ENCODE results near the gene ESPN. TPM values are rescaled to one million over a fixed set of nuclear protein-coding genes. Genes with fewer than 3 reads are reported as not detected.
A peak's percentile ranks its signal among the peaks of the same experiment; 100 is the strongest.

The ESPN gene
- total and polyA plus RNA-seq, 2 of the 8 experiments (the other 6 are each of a cell fraction or from before 2014, with no cell fraction given), result 5.2 to 16.3 TPM

DNA sequence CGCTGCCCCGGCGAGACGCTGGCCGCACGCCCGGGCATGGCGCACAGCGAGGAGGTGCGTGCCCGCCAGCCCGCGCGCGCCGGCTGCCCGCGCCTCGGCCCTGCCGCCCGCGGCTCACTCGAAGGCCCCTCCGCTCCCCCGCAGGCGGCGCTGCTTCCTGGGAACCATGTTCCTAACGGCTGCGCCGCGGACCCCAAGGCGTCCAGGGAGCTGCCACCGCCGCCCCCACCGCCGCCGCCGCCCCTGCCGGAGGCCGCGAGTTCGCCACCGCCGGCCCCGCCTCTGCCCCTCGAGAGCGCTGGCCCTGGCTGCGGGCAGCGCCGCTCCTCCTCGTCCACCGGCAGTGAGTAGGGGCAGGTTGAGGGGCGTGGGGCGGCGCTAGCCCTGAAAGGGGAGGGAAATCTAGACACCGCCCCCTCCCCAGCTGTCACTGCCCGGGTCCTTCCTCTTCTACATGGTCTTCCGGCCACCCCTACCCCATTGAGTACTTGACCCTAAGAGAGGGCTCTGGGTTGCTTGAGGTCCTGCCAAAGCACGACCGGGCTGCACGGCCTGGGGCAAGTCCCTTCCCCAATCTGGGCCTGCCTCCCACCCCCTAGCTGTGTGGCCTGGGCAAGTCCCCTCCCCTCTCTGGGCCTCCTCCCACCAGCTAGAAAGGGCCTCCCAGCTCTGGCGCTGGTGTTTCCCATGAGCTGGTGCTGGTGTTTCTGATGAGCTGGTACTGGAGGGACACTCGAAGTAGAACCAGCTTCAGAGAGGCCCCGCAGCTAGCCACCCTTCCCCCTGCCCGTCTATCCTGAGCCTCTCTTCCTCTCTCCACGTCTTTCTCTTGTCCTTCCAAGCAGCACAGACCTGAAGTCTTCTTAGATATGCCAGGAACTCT is 24.4 kb downstream of the ESPN start:
- Histone ChIP-seq H3K23me2 (ENCODE audit: low read depth, low read length) (peaks cover 10% of the 10 kb centered on the region; the same call in 1 of the 2 replicates), H3K9ac (replicated peaks in 1 of 4; ENCODE audit: extremely low read depth in 1 of 4, low read depth in 3 of 4, low read length in 3 of 4) (no peak overlapping the region), H3K79me1 (ENCODE audit: low read depth, low read length) (no peaks in the 10 kb centered on the region), H4K5ac (ENCODE audit: insufficient read length, low read depth, low read length) (no peak overlapping the region), H4K91ac (replicated peaks; ENCODE audit: insufficient read length, low read length) (no peak overlapping the region), H3K14ac (ENCODE audit: insufficient read length) (no peak overlapping the region), H3K36me3 (ENCODE audit: control insufficient read depth in 2 of 4, insufficient read depth in 4 of 4, low read length in 3 of 4) (no peaks in the 10 kb centered on the region), H3K4me1 (replicated peaks in 1 of 4; ENCODE audit: control insufficient read depth in 3 of 4, insufficient read depth in 4 of 4, low read length in 3 of 4) (peaks cover 0 to 28% (median 12%) of the 10 kb centered on the region in 4 experiments; a peak in 6 of 7 replicates), H3K9me3 (ENCODE audit: insufficient read depth in 2 of 2, low read depth in 1 of 2, low read length in 1 of 2) (no peaks in the 10 kb centered on the region; a peak in 1 of 4 replicates), H3K79me2 (ENCODE audit: control insufficient read depth in 1 of 2, insufficient read depth in 2 of 2, low read length in 2 of 2) (no peaks in the 10 kb centered on the region), H3K56ac (replicated peaks; ENCODE audit: insufficient read length, low read depth, low read length) (no peak overlapping the region), H2AFZ (ENCODE audit: low read length) (no peak overlapping the region), H3K27me3 (replicated peaks in 1 of 4; ENCODE audit: control insufficient read depth in 3 of 4, extremely low read depth in 1 of 4, insufficient read depth in 3 of 4, low read length in 3 of 4) (peaks cover 2 to 16% (median 8%) of the 10 kb centered on the region in 4 experiments; a peak in 6 of 7 replicates), H4K20me1 (replicated peaks in 1 of 2; ENCODE audit: control insufficient read depth in 1 of 2, insufficient read depth in 2 of 2, low read length in 2 of 2) (peaks cover 0 to 4% of the 10 kb centered on the region in 2 experiments), H4K8ac (ENCODE audit: extremely low read depth, insufficient read depth, low read length) (peak overlapping the region; percentile 79), H2BK20ac (ENCODE audit: low read length) (0 out of 2 replicates have a peak overlapping the region, but pooled peaks have one; percentile 32), H2BK12ac (ENCODE audit: low read depth, low read length) (no peak overlapping the region), H3K18ac (ENCODE audit: extremely low read depth, low read length) (peak overlapping the region; percentile 52; the same call in 1 of the 2 replicates), H2BK5ac (ENCODE audit: low read depth, low read length) (no peak overlapping the region), H3K4ac (replicated peaks; ENCODE audit: insufficient read length, low read depth, low read length) (no peak overlapping the region), H3K4me2 (ENCODE audit: insufficient read depth in 1 of 2, low read depth in 2 of 2, low read length in 2 of 2) (peak overlapping the region; percentile 78 to 79), H3K27ac (ENCODE audit: low read depth, low read length) (no peak overlapping the region), H2BK15ac (ENCODE audit: low read length) (no peak overlapping the region), H2BK120ac (replicated peaks; ENCODE audit: low read depth, low read length) (no peak overlapping the region), H3K4me3 (ENCODE audit: extremely low read depth in 1 of 4, insufficient read depth in 2 of 4, low read depth in 3 of 4, low read length in 4 of 4) (peak overlapping the region; percentile 7 to 61 (median 42); a peak in 5 of 8 replicates), H3K23ac (ENCODE audit: insufficient read length) (no peak overlapping the region), H2AK5ac (ENCODE audit: low read depth, low read length) (no peak overlapping the region)
- DNase-seq (ENCODE audit: low read depth in 1 of 2, low spot score in 2 of 2), result peak in 1 of 2 experiments; percentile 86
- ChIA-PET POLR2A (ENCODE audit: partially characterized antibody) (interaction anchor here (0.7 to 12.2 kb wide), 4 partner anchors 14 to 205 kb away, joined by 3 to 123 read pairs (median 9); partner anchors contain the start of genes HES3 and TNFRSF25), CTCF (ENCODE audit: partially characterized antibody) (interaction anchor here (0.5 to 16.7 kb wide), 19 partner anchors 8 to 210 kb away, joined by 3 to 168 read pairs (median 8); partner anchors contain the start of genes PLEKHG5 and TNFRSF25)
- peak; percentile 93 for FAIRE-seq
- 3% methylated on average over 18 of the region's 66 CpGs; no CpG with 5 or more reads in 1 of the 2 experiments for WGBS, 2 experiments (ENCODE audit: extremely low coverage in 1 of 2, insufficient coverage in 1 of 2, insufficient read length in 1 of 2, insufficient replicate concordance in 2 of 2, low coverage in 1 of 2, low lambda C conversion rate in 2 of 2, missing lambda C conversion rate in 1 of 2)
- TF ChIP-seq KDM4A (IDR thresholded peaks at IDR 0.05; ENCODE audit: low read depth, low read length, severe bottlenecking) (peak; percentile 5), CBX5 (IDR thresholded peaks at IDR 0.05; ENCODE audit: low read depth, low read length) (no peak), NRF1 (IDR thresholded peaks at IDR 0.05; ENCODE audit: low read depth, low read length) (no peak), POLR2AphosphoS5 (IDR thresholded peaks at IDR 0.05; ENCODE audit: low read depth, low read length) (no peak), SUZ12 (IDR thresholded peaks at IDR 0.05; ENCODE audit: low read length) (peak; percentile 21; the same call in 1 of the 2 replicates), TAF1 (IDR thresholded peaks at IDR 0.05; ENCODE audit: low read depth, low read length) (no peak), KDM5A (IDR thresholded peaks at IDR 0.05; ENCODE audit: low read length) (no peak)
- TF ChIP-seq, protein P1, sequence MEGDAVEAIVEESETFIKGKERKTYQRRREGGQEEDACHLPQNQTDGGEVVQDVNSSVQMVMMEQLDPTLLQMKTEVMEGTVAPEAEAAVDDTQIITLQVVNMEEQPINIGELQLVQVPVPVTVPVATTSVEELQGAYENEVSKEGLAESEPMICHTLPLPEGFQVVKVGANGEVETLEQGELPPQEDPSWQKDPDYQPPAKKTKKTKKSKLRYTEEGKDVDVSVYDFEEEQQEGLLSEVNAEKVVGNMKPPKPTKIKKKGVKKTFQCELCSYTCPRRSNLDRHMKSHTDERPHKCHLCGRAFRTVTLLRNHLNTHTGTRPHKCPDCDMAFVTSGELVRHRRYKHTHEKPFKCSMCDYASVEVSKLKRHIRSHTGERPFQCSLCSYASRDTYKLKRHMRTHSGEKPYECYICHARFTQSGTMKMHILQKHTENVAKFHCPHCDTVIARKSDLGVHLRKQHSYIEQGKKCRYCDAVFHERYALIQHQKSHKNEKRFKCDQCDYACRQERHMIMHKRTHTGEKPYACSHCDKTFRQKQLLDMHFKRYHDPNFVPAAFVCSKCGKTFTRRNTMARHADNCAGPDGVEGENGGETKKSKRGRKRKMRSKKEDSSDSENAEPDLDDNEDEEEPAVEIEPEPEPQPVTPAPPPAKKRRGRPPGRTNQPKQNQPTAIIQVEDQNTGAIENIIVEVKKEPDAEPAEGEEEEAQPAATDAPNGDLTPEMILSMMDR (IDR thresholded peaks at IDR 0.05; ENCODE audit: control extremely low read depth in 1 of 3, insufficient read depth in 1 of 3, low read depth in 1 of 3, low read length in 3 of 3), result peak in 1 of 3 experiments; percentile 30; a peak in 1 of 4 replicates

Measured in H1 (cell line).